Measurements from ENCODE around the gene HABP2. TPM values are rescaled to one million over a fixed set of nuclear protein-coding genes. Genes with fewer than 3 reads are reported as not detected.

HABP2 gene
- total RNA-seq, 1 donor from 2014 or later, result not detected

GRCh38 chr10:113583571-113583970 is 30.7 kb downstream of the HABP2 start:
- TF ChIP-seq CTCF (IDR thresholded peaks at IDR 0.05; ENCODE audit: partially characterized antibody, unreplicated experiment), result no peak
- no peak for DNase-seq
- Mint-ChIP-seq H3K27me3 (ENCODE audit: unreplicated experiment) (peaks cover 7% of the 10 kb centered on the region), H3K36me3 (ENCODE audit: unreplicated experiment) (no peaks in the 10 kb centered on the region), H3K27ac (ENCODE audit: unreplicated experiment) (no peak overlapping the region), H3K4me3 (ENCODE audit: unreplicated experiment) (no peak overlapping the region), H3K4me1 (ENCODE audit: low read depth, unreplicated experiment) (no peaks in the 10 kb centered on the region), H3K9me3 (ENCODE audit: unreplicated experiment) (no peaks in the 10 kb centered on the region)

- Mint-ChIP-seq H3K4me1 (ENCODE audit: low read depth, unreplicated experiment) (peaks cover 3% of the 10 kb centered on the region), H3K27ac (ENCODE audit: unreplicated experiment) (no peak overlapping the region), H3K4me3 (ENCODE audit: unreplicated experiment) (no peak overlapping the region), H3K27me3 (ENCODE audit: unreplicated experiment) (peaks cover 8% of the 10 kb centered on the region), H3K36me3 (ENCODE audit: unreplicated experiment) (no peaks in the 10 kb centered on the region), H3K9me3 (ENCODE audit: unreplicated experiment) (no peaks in the 10 kb centered on the region)
- TF ChIP-seq CTCF (IDR thresholded peaks at IDR 0.05; ENCODE audit: partially characterized antibody, unreplicated experiment), result no peak
- no peak for DNase-seq
Measured at GRCh38 chr10:113585949-113586348, 33.1 kb downstream of the HABP2 start.

DNA sequence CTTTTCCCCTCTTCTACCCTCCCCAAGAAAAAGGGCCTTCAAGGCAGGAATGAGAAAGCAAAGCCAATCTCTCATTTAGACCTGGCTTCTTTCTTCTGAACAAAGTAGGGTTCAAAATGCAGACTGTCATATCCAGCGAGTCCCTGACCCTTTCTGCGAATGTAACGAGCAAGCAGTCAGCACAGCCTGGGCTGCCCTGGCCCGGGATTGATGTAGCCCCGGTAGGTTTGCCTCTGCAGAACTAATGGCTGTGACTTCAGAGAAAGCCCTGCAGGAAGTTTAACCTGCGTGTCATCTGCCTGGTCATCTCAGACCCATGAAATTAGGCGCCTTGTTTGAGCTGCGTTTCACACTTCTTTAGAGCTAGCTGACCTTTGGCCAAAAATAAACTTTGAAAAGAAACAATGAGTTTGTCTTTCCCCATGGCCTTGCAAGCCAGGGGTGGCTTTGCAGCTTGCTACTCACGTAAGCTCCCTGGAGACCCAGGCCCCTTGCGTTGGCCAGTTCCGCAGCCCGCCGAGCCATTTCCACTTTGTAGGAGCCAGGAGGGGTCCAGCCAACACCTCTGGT is 36.4 kb downstream of the HABP2 start:
- no peak for DNase-seq
- Mint-ChIP-seq H3K4me1 (ENCODE audit: low read depth, unreplicated experiment) (peaks cover 3% of the 10 kb centered on the region), H3K27me3 (ENCODE audit: unreplicated experiment) (peaks cover 6% of the 10 kb centered on the region)

DNA sequence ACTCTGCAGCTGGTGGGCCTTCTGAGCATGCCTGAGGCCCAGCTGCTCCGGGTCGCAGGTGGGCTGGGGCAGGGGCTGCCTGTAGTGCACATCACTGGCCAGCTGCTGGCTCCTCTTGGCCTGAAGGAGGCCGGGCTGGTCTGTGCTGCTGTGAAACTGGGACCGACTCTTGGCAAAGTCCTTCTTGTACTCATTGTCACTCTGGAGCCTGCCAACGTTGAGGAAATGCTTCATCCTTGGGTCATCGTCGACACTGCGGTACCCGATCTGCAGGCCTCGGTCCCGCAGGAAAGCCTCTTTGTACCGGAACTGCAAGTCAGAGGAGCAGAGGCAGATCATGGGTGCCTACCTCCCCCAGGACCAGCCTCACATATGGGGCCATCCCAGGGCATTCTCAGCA is 37.7 kb downstream of the HABP2 start:
- H3K9me3 Mint-ChIP-seq (ENCODE audit: unreplicated experiment), result no peaks in the 10 kb centered on the region
- peaks cover 3% of the 10 kb centered on the region for H3K4me1 Mint-ChIP-seq (ENCODE audit: low read depth, unreplicated experiment)
- H3K36me3 Mint-ChIP-seq (ENCODE audit: unreplicated experiment), result no peaks in the 10 kb centered on the region
- peaks cover 6% of the 10 kb centered on the region for H3K27me3 Mint-ChIP-seq (ENCODE audit: unreplicated experiment)
- DNase-seq, result no peak
- no peak overlapping the region for H3K4me3 Mint-ChIP-seq (ENCODE audit: unreplicated experiment)
- H3K27ac Mint-ChIP-seq (ENCODE audit: unreplicated experiment), result no peak overlapping the region
- no peak for TF ChIP-seq CTCF (IDR thresholded peaks at IDR 0.05; ENCODE audit: partially characterized antibody, unreplicated experiment)

More for the DNA sequence above, 36.4 kb downstream of the HABP2 start:
- no peaks in the 10 kb centered on the region for H3K9me3 Mint-ChIP-seq (ENCODE audit: unreplicated experiment)
- H3K36me3 Mint-ChIP-seq (ENCODE audit: unreplicated experiment), result no peaks in the 10 kb centered on the region
- no peak for TF ChIP-seq CTCF (IDR thresholded peaks at IDR 0.05; ENCODE audit: partially characterized antibody, unreplicated experiment)
- no peak overlapping the region for H3K27ac Mint-ChIP-seq (ENCODE audit: unreplicated experiment)
- no peak overlapping the region for H3K4me3 Mint-ChIP-seq (ENCODE audit: unreplicated experiment)

GRCh38 chr10:113592380-113592779 is 39.5 kb downstream of the HABP2 start:
- Mint-ChIP-seq H3K27ac (ENCODE audit: unreplicated experiment) (no peak overlapping the region), H3K4me3 (ENCODE audit: unreplicated experiment) (no peak overlapping the region), H3K36me3 (ENCODE audit: unreplicated experiment) (no peaks in the 10 kb centered on the region), H3K9me3 (ENCODE audit: unreplicated experiment) (no peaks in the 10 kb centered on the region), H3K4me1 (ENCODE audit: low read depth, unreplicated experiment) (peaks cover 3% of the 10 kb centered on the region), H3K27me3 (ENCODE audit: unreplicated experiment) (peaks cover 6% of the 10 kb centered on the region)
- TF ChIP-seq CTCF (IDR thresholded peaks at IDR 0.05; ENCODE audit: partially characterized antibody, unreplicated experiment), result no peak
- DNase-seq, result no peak
